NCI-H226 (cell line): ENCODE results near the gene RBM18.

Source experiments
- DNase-seq: peaks from one replicate; pipeline ENCODE4 v3.0.0-alpha.2; 2015

Gene RBM18

DNA sequence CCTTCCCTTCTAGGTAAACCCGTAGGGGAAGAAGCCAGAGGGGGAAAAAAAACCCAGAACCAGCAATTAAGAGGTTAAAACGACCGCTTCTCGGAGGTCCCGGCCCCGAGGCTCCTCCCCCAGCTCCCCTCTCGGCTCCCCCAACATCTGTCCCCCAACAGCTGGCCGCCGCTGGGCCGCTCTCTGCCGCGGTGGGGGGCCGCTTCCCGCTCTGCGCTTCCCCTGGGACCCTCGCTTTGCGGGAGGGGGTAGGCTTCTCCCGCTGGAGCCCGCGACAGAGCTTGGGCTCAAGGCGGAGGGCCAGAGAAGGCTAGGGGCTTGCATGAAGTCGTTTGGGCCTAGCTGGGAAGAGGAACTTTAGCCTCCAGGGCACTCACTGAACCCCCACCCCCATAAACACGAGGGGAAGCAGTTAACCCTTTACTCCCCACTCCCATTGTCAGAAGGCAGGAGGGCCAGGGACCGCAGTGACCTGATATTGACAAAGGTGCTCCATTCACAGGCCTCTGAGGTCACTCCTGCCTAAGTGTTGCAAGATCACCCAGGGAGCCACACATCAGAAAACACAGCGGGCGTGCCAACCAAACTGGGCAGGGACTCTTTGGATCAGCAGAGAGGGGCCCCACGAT is 43.3 kb downstream of the RBM18 start:
- DNase-seq, result no peak

DNA sequence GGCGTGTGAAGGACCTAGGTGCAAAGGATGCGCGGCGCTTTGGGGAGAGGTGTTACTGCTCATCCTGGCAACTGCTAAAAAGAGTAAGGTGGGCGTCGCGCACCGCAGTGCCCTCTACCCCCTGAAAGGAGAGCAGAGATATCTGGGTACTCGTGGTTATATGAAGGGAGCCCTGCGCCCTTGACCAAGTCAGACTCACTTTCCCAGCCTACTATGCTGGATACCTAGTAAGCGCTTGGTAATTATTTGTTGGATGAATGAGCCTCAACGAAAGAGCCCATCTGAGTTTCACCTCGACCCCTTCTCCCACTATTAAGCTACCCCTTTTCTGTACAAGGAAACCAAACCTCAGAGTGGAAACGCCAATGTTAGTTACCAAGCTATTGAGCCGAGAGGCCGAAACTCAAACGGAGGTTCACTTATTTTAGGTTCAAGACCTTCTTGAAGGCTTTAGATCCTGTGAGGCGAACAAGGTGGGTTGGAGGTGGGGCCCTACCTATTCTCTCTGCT is 43.9 kb downstream of the RBM18 start:
- no peak for DNase-seq

DNA sequence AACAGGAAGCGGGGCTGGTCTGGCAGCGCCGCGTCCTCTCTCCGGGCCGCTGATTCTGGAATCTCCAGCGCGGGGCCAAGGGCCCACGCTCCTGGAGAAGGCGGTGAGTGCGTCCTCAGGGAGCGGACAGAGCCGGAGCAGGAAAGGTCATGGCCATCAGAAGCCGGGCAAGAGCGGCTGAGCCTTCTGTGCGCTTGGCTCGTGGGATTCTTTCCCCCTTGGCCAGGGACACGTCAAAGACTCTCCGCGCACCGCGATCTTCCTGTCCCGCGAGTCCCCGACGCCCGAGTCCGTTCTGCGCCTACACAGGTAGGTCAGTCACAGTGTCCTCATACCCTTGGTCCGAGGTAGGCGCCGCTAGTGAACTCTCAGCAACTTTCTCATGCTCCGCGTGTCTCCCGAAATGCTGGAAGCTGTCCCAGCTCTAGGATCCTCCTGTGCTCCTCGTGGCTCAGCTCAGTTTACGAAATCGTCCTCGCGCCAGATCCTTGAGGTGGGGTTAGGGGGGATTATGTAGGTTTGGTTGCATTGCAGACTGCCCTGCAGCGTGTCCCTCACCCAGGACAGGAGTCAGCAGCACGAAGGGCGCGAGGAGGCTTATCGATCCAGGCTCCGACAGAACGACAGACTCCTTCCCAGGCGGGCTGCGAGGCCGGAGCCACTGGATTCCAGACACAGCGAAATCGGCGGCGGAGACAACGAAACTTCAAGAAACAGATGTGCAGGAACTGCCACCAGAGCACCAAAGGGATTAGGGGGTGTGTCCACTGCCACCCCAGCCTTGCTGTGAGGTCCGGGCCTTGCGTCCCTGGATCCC is 44.6 kb downstream of the RBM18 start:
- no peak for DNase-seq

DNA sequence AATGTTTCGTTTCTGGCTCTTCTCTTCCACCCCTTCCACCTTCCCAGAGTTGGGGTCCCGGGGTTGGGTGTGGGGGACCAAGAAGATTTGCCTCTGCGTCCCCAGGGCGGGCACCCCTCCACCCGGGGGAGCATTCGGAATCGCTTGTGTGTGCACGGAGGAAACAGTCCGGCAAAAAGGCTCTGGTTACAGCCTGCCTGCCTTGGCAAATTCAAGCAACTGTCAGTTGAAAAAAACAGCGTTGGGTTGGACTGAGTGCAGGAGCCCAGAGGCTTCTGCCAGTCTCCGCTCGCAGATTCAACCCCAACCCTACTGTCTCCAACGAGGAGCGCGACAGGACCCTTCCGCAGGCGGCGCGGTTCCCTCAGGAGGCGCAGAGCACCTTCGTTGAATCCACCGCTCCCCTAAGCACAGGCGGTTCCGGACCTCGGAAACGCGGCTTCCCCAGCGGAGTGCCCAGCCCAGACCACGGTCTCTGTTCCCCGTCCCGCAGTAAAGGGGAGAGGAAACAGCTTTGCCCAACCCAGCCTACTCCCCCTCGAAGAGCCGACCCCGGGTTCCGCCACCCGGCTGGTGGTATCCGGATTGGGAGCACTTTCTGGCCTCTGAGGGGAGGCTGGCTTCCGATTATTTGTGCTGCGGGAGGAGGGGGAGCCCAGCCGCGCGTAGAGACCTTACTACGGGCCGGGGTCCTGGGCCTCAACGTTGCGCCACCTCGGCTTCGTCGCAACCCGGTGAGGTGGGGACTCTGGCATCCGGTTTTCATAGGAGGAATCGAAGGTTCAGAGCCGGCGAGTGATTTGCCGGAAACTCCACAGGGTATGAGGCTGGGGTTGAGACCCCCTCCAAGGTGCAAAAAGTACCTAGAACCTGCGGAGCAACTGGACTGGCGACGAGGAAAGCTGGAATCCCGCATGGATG is 45.4 kb downstream of the RBM18 start:
- DNase-seq, result no peak

DNA sequence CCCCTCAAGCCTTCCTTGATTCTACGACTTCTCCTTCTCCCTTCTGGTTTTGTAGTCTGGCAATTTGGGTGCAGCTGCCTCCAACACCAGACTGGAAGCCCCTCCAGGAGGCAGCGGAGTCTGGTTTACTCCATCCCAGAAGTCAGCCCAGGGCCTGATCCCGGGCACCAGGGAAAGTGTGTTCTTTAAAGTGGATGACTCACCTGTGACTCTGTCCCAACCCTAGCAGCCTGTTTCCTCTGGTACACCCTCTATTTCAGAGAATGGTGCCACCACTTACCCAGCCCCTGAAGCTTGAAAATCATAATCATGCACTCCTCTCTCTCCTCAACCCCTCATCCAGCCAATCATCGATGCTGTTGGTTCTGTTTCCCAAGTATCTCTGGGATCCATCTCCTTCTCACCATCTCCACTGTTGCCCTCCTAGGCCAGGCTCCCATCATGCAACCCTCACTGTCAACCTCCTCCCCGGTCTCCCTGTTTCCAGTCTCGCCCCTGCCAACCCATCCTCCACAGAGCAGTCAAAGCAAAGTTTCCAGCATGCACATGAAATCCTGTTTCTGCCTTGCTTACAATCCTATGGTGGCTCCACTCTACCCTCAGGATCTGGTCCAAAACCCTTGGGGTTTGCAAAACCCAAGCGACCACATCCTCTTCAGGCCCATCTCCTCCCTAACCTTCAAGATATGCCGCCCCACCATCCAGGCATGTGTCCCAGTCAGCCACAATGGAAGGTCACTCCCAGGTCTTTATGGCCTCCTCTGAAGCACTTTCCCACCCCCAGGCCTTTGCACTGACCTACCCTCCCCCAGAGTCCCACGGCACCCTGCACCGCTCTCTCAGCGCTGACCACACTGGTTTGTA is 46.3 kb downstream of the RBM18 start:
- no peak for DNase-seq

DNA sequence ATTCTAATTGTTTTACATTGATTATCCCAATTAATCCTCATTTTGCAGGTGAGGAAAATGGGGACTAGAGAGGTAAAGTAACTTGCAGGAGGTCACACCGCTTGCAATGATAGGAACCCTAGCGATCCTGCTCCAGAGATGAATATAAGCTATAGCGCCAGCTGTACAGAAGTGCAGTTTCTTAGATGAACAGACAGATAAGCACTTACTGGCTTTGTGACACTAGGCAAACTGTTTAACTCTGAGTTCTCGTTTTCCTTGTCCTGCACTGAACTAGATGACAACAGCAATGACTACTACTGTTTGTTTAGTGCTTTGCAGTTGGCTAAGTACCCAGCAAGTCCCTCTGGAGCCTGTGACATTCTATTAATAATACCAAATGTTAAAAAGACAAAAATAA is 47.0 kb downstream of the RBM18 start:
- DNase-seq, result no peak

DNA sequence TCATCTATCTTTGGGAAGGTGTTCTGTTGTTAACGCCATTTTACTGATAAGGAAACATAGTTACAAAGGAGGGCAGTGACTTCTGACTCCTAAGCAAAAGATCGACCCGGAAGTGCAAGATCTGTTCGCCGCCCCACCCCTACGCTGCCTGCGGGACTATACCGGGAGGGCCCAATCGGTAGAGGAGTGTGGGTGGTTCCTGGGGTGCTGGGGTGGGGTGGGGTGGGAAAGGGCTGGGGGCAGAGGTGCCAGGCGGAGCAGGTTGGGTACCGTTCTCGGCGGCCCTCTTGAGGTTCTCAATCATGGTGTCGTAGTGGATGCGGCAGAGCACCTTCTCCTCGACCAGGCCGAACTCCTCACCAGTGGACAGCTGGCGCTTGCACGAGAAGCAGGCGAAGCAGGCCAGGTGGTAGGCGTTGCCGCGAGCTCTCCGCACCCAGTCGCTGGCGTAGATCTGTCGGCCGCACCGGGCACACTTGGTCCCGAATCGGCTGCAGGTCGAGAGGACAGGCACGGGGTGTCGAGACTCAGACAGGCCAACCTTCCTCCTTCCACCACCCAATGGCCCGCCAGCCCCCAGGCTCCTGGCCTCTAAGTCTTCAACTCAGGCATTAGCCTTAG is 47.7 kb downstream of the RBM18 start:
- DNase-seq, result no peak

DNA sequence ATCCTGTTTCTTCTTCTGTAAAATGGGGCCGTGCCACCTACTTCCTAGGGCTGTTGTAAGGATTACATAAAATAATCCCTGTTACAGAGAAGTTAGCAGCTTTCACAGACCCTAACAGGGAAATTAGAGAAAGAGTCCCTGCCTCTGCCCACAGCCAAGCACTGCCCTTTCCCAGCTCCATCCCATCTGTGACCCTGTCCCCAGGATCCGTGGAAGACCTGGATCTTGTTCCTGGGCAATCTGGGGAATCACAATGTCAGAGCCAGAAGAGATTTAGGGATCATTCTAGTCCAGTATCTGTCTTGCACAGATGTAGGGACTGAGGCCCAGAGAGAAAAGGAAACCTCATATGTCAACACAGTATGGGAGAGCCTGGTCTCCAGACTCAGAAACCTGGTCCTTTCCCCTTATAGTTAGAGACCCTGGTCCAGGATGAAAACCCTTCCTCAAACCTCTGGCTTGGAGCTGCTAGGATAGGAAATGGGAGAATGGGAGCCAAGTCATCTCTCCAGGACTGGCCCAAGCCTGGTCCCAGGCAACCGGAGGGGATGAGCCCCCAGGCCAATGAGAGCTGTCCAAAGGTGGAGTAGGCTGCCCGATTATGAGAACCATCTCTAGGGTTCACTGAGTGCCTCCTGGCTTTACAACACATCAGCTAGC is 48.4 kb downstream of the RBM18 start:
- no peak for DNase-seq

DNA sequence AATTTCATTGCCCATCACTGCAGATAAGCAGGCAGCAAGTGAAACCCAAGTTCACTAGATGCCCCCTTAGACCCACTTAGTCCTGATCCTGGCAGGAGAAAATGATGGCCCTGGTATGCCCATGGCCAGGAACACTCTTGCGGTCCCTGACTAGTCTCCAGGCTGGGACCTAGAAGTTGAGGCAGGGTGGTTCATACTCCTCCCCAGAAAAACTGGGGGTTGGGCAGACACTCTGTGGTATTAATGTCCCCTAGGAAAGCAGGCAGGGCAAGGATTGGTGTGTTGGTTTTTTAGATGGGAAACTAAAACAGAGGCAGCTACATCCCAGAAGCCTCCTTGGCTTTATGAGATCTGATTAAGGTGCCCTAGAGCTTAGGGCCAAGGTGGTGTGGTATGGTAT is 49.0 kb downstream of the RBM18 start:
- DNase-seq, result no peak

DNA sequence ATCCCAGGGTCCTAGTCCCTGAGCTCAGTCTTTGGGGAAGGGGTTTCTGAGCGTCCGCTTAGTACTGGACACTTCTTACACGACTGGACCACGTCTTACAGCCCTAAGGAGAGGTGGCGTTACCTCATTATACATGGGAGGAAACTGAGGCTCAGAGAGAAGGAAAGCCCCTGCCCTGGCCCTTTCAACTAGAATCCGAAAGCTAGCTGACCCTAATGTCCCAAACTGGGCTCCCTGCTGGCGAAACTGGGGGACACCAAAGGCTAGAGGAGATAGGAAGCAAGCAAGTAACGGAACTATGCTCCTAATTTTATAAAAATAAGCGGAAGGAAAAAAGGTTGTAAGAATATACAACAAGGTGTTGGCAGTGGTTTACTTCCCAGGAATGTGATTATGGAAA is 50.1 kb downstream of the RBM18 start:
- DNase-seq, result no peak

DNA sequence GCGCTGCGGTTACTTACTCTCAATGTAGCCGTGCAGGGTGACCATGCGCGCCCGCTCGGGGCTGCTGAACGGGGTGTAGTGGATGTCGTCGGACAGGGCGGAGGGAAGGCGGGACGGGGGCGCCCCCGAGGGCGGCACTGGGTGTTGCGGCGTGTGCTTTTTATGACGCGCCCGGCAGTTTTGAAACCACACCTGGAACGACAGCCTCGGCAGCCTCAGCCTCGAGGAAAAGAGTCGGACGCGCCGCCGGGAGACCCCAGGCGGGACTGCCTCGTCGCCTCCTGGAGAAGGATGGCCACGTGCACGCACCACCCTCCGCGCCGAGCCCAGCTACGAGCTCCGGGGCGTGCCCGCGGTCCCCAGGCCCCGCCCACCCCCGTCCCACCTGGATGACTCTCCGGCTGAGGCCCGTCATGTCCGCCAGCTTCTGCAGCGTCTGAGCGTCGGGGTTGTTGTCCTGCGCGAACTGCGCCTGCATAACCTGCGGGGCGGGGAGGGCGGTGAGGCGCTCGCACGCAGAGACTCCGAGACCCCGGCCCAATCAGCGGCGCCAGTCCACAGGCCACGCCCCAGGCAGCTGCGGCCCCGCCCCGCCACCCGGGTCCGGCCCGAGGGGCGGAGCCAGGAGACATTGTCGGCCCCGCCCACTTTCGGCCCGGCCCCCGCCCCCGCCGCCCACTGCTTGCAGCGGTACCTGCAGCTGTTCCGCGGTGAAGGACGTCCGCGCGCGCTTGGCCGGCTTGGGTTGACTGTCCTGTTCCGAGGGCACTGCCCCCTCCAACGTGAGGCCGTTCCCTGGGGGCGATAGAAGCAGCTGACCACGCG is 50.8 kb downstream of the RBM18 start:
- peak; percentile 66 for DNase-seq

DNA sequence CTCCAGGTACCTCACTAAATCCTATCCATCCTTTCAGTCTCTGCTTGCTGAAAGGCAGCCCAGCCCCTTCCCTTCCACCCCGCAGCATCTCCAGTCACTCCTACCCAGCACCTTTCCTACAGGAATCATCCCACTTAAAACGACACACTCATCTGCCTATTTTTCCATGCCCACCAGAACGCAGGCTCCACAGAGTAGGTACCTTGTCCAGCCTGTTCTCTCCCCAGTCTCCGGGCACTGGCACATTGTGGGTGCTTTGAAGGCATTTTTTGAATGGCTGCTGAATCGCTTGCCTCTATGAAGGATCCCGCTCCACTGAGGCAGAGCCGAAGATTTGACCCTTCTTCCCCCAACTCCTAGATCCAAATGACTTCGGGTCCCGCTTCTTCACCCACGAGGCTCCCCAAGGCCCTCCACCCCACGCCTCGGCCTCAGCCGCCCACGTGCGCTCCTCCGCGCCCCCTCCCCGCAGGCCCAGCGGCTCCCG is 51.5 kb downstream of the RBM18 start:
- no peak for DNase-seq

DNA sequence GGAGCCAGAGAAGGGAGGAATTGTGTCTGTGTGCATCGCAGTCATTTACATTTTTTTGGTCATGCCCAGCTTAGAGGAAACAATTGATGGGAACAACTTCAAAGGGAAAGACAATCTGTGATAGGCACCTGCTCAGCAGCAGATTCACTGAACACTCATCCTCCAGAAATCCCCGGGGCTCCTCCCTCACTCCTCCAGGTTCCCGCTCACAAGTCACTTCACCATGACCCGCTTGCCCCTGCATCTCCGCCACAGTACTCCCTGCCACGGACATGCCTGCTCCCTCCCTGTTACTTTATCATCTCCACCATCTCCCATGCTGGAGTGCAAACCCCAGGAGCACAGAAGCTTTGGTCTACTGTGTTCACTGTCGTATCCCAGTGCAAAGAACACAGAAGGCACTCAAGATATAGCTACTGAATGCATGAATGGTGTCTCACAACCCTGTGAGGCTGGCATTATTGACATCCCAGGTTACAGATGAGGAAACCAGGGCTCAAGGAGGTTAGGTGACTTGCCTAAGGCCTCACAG is 52.1 kb downstream of the RBM18 start:
- no peak for DNase-seq

DNA sequence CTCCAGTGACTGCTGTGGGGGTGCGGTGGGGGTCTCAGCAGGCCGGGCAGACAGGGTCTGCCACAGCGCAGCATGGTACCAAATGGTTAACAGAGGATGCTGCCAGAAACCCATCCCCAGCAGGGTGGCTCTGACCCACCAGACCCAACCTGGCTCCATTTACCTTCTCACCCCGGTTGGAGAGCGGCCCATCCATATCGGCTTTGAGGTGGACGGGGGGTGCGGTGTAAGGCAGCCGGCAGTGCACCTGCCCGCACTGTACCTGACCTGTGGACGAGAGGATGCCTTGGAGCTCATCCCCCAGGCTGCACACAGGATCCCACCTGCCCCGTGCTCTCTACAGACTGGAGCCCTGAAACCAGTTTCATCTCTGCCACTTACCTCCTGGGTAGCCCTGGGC is 55.2 kb downstream of the RBM18 start:
- DNase-seq, result no peak

DNA sequence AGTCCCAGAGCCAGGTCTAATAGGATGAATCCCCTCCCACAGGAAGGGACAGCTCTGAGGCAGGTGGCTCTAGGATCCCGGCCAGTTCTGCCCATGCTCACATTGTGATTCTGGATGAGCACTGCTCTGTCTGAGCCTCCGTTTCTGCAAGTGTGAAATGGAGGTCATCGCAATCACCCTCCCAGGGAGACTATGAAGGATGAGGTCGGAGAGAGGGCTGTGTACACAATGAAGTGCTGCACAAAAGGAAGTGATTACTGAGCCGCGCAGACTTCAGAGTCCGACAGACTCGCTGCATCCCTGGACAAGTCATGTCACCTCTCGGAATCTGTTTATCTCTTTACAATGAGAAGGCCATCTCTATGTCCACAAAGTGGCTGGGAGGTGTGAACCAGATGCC is 57.5 kb downstream of the RBM18 start:
- no peak for DNase-seq

DNA sequence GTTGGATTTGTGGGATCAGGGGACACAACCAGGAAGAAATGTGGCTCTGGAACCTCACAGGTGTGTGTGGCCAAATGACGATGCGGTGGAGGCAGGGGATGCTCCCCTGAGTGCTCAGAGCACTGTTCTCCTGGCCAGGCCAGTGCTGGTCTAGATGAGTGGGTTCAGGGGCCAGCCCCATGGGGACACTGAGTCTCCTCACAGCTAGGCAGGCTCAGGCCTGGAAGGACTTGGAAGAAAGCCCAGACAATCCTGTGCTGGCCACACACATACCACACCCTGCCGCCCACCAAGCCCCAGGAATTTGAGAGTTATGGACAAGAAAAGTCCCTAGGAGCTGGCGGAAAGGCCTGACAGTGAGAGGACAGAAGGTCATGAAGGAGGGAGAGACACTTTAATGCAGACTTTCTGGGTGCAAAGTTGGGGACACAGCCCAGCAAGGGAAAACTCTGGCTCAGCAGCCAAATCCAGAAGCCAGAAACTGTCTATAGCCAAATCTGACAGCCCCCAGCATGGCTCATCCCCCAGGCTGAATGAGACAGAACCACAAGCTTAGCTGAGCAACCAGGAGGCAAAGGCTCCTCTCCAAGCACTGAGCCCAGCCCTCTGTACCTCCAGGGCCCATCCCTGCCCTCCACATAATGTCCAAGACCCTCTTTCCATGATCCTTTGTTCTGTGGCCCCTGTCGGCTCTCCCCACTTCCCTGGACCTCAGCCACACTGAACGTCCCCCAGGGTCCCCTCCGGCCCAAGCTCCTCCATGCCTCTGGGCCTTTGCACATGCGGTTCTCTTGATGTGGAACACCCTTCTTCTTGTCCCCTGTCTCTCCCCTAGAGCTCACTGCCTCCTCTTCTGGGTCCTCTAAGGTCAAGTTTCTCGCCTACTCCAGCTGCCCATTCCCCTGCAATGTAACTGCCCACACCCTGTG is 58.3 kb downstream of the RBM18 start:
- DNase-seq, result no peak

DNA sequence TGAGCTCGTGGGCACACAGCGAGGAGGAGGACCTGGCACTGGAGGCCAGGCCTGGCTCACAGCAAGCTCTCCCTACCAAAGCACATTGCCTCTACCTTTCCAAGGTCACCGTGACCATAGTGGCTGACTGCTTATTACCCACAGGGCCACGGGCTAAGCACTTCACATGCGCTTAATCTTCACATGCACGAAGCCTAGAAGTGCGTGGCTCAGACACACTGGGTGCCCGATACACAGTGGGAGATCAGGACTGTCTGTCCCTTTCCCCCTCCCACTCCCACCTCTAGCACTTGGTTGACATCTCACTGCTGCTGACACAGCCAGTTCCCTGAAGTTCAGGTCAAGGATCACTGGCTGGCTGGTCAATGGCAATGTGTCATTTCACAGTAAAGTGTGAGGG is 59.5 kb downstream of the RBM18 start:
- no peak for DNase-seq

DNA sequence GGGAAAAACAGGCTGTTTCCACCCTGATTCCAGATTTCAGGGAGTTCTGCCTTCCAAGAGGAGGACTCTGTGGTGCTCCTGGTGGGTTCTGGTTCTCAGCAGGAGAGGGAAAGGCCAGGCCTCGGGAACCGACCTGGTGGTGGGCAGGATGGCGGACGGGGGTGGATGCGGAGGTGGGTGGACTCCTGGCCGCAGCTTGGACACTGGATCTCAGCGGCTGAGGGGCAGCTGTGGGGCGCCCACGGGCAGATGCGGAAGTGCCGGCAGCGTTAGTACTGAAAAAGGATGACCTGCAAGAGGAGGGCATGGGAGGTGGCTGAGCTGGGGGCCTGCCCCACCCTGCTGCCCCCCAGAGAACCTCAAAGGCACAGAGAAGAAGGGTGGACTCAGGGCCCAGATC is 60.1 kb downstream of the RBM18 start:
- no peak for DNase-seq

DNA sequence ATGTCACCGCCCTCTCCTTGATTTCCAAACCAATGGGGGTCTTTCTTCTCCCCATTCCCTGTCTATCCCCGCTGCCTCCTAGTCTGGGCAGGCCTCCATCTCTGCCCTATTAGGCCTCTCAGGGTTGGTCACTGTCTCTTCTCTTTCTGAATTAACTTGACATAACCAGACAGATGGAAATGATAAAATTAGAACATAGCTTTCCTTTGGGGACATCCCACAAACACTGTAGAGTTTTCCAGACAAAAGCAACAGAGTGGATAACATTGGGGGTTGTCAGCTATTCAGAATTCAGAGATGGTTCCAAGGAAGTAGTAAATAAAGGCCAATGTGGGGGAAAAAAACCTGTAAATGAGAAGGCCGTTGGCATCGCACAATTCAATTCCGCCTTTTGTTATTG is 60.6 kb downstream of the RBM18 start:
- DNase-seq, result no peak
